H1 (cell line): ENCODE results near the gene ARHGEF3. TPM values are rescaled to one million over a fixed set of nuclear protein-coding genes. Genes with fewer than 3 reads are reported as not detected.

ENCODE experiments used
- CTCF ChIA-PET: fragments of 300-600 bp; sonication (Branson Sonifier 250); formaldehyde crosslinking; loops from one replicate; lab custom pipeline; 2021; ENCODE audit not compliant: partially characterized antibody; lab: Charles Lee
- POLR2A ChIA-PET: fragments of 300-600 bp; sonication (Branson Sonifier 250); formaldehyde crosslinking; loops from one replicate; lab custom pipeline; 2021; ENCODE audit warnings: inconsistent platforms; ENCODE audit not compliant: partially characterized antibody; lab: Charles Lee
- DNase-seq, 2 experiments: peaks; one replicate each; pipeline versions ENCODE4 v3.0.0 to v3.0.0-alpha.2; 2010 to 2022; ENCODE audit warnings: low spot score in 2 of 2, low read depth in 1 of 2, mixed read lengths in 1 of 2
- FAIRE-seq: peaks from 2 replicates; lab custom pipeline; 2011; peaks lifted over from hg19 to GRCh38; lab: Jason Lieb, UNC
- H2AFZ ChIP-seq: 2 replicates; pipeline ENCODE4 v1.8.1; 2012; ENCODE audit warnings: low read length, inconsistent platforms
- H2AK5ac ChIP-seq: 2 replicates; pipeline ENCODE4 v1.6.1; 2013; ENCODE audit warnings: low read depth, low read length
- H2BK120ac ChIP-seq: replicated peaks from 2 replicates; pipeline ENCODE3; 2013; ENCODE audit warnings: low read depth, low read length, inconsistent platforms
- H2BK12ac ChIP-seq: 2 replicates; pipeline ENCODE4 v1.6.1; 2013; ENCODE audit warnings: low read depth, low read length
- H2BK15ac ChIP-seq: 2 replicates; pipeline ENCODE4 v1.6.1; 2013; ENCODE audit warnings: low read length
- H2BK20ac ChIP-seq: 2 replicates; pipeline ENCODE4 v1.6.1; 2013; ENCODE audit warnings: low read length
- H2BK5ac ChIP-seq: 2 replicates; pipeline ENCODE4 v1.6.1; 2013; ENCODE audit warnings: low read depth, low read length
- H3K14ac ChIP-seq: 2 replicates; pipeline ENCODE4 v1.6.1; 2013; ENCODE audit warnings: inconsistent platforms; ENCODE audit not compliant: insufficient read length
- H3K18ac ChIP-seq: 2 replicates; pipeline ENCODE4 v1.6.1; 2013; ENCODE audit warnings: low read length; ENCODE audit errors: extremely low read depth
- H3K23ac ChIP-seq: 2 replicates; pipeline ENCODE4 v1.6.1; 2013; ENCODE audit warnings: inconsistent platforms; ENCODE audit not compliant: insufficient read length
- H3K23me2 ChIP-seq: 2 replicates; pipeline ENCODE4 v1.6.1; 2013; ENCODE audit warnings: low read depth, low read length
- H3K27ac ChIP-seq: 2 replicates; pipeline ENCODE4 v1.6.1; 2011; ENCODE audit warnings: low read depth, low read length, inconsistent platforms
- H3K27me3 ChIP-seq, 4 experiments: replicated peaks in 1 of 4; 1 replicate in 1 of 4; 2 replicates in 3 of 4; pipeline versions ENCODE4 v1.6.1 to v1.8.1; 2011 to 2013; ENCODE audit warnings: low read length in 3 of 4, mild to moderate bottlenecking in 3 of 4, inconsistent platforms in 2 of 4, mixed read lengths in 2 of 4, moderate library complexity in 1 of 4; ENCODE audit not compliant: control insufficient read depth in 3 of 4, insufficient read depth in 3 of 4; ENCODE audit errors: extremely low read depth in 1 of 4
- H3K36me3 ChIP-seq, 4 experiments: 2 replicates each; pipeline versions ENCODE4 v1.6.1 to v1.8.1; 2011 to 2013; ENCODE audit warnings: mild to moderate bottlenecking in 4 of 4, low read length in 3 of 4, moderate library complexity in 2 of 4, control low read depth in 1 of 4, inconsistent platforms in 1 of 4; ENCODE audit not compliant: insufficient read depth in 4 of 4, control insufficient read depth in 2 of 4
- H3K4ac ChIP-seq: replicated peaks from 2 replicates; pipeline ENCODE3; 2013; ENCODE audit warnings: low read length, low read depth, mixed read lengths, inconsistent platforms; ENCODE audit not compliant: insufficient read length
- H3K4me1 ChIP-seq, 4 experiments: replicated peaks in 1 of 4; 1 replicate in 1 of 4; 2 replicates in 3 of 4; pipeline versions ENCODE4 v1.6.1 to v1.8.1; 2011 to 2013; ENCODE audit warnings: low read length in 3 of 4, inconsistent platforms in 2 of 4, mixed read lengths in 1 of 4; ENCODE audit not compliant: insufficient read depth in 4 of 4, control insufficient read depth in 3 of 4
- H3K4me2 ChIP-seq, 2 experiments: 2 replicates each; pipeline versions ENCODE4 v1.6.1 to v1.8.1; 2011 to 2013; ENCODE audit warnings: low read depth in 2 of 2, low read length in 2 of 2, control low read depth in 1 of 2, inconsistent platforms in 1 of 2, mild to moderate bottlenecking in 1 of 2; ENCODE audit not compliant: insufficient read depth in 1 of 2
- H3K4me3 ChIP-seq, 4 experiments: fragments of 200-600, 300-600 bp in 1 of 4; sonication (generic), shearing (Covaris generic), sonication (Bioruptor Twin) in 1 of 4; 2 replicates each; pipeline versions ENCODE4 v1.5.1 to v1.8.1; 2011 to 2016; ENCODE audit warnings: low read length in 4 of 4, low read depth in 3 of 4, control low read depth in 2 of 4, inconsistent platforms in 2 of 4, mild to moderate bottlenecking in 2 of 4, mixed read lengths in 1 of 4, moderate library complexity in 1 of 4; ENCODE audit not compliant: insufficient read depth in 2 of 4; ENCODE audit errors: extremely low read depth in 1 of 4
- H3K56ac ChIP-seq: replicated peaks from 2 replicates; pipeline ENCODE3; 2013; ENCODE audit warnings: low read depth, mild to moderate bottlenecking, mixed read lengths, low read length, inconsistent platforms; ENCODE audit not compliant: insufficient read length
- H3K79me1 ChIP-seq: 2 replicates; pipeline ENCODE4 v1.6.1; 2013; ENCODE audit warnings: low read depth, low read length, control low read depth
- H3K79me2 ChIP-seq, 2 experiments: 2 replicates each; pipeline versions ENCODE4 v1.6.1 to v1.8.1; 2012 to 2013; ENCODE audit warnings: low read length in 2 of 2, mild to moderate bottlenecking in 2 of 2, inconsistent platforms in 1 of 2; ENCODE audit not compliant: insufficient read depth in 2 of 2, control insufficient read depth in 1 of 2
- H3K9ac ChIP-seq, 4 experiments: replicated peaks in 1 of 4; 1 replicate in 1 of 4; 2 replicates in 3 of 4; pipeline versions ENCODE4 v1.6.1 to v1.8.1; 2011 to 2013; ENCODE audit warnings: low read depth in 3 of 4, low read length in 3 of 4, control low read depth in 2 of 4, mild to moderate bottlenecking in 2 of 4, moderate library complexity in 2 of 4, inconsistent platforms in 1 of 4; ENCODE audit errors: extremely low read depth in 1 of 4
- H3K9me3 ChIP-seq, 2 experiments: 2 replicates each; pipeline versions ENCODE4 v1.6.1 to v1.8.1; 2012 to 2013; ENCODE audit warnings: mild to moderate bottlenecking in 2 of 2, moderate library complexity in 2 of 2, control low read depth in 1 of 2, inconsistent platforms in 1 of 2, low read depth in 1 of 2, low read length in 1 of 2, mixed read lengths in 1 of 2; ENCODE audit not compliant: insufficient read depth in 2 of 2
- H4K20me1 ChIP-seq, 2 experiments: replicated peaks in 1 of 2; 2 replicates each; pipeline versions ENCODE3 to v1.8.1; 2011 to 2013; ENCODE audit warnings: inconsistent platforms in 2 of 2, low read length in 2 of 2, mild to moderate bottlenecking in 1 of 2; ENCODE audit not compliant: insufficient read depth in 2 of 2, control insufficient read depth in 1 of 2
- H4K5ac ChIP-seq: 2 replicates; pipeline ENCODE4 v1.6.1; 2013; ENCODE audit warnings: low read length, low read depth, mixed read lengths, inconsistent platforms; ENCODE audit not compliant: insufficient read length
- H4K8ac ChIP-seq: 2 replicates; pipeline ENCODE4 v1.8.0; 2013; ENCODE audit warnings: mild to moderate bottlenecking, moderate library complexity, low read length, inconsistent platforms; ENCODE audit not compliant: insufficient read depth; ENCODE audit errors: extremely low read depth
- H4K91ac ChIP-seq: replicated peaks from 2 replicates; pipeline ENCODE3; 2013; ENCODE audit warnings: low read length, mixed read lengths, inconsistent platforms; ENCODE audit not compliant: insufficient read length
- BCL11A ChIP-seq, 2 experiments: IDR thresholded peaks; one replicate each; pipeline ENCODE4 v1.6.1; 2011; ENCODE audit warnings: low read depth in 2 of 2, low read length in 2 of 2, mild to moderate bottlenecking in 2 of 2
- CTBP2 ChIP-seq: IDR thresholded peaks from 2 replicates; pipeline ENCODE4 v1.7.0; 2011; ENCODE audit warnings: borderline replicate concordance, mild to moderate bottlenecking, moderate library complexity, mixed read lengths, low read length; ENCODE audit not compliant: insufficient read depth, insufficient read length
- EGR1 ChIP-seq: IDR thresholded peaks from 2 replicates; pipeline ENCODE4 v1.6.1; 2011; ENCODE audit warnings: low read depth, low read length, borderline replicate concordance
- HDAC6 ChIP-seq: IDR thresholded peaks from one replicate; pipeline ENCODE4 v1.7.1; 2012; ENCODE audit warnings: low read depth, mild to moderate bottlenecking, inconsistent platforms, low read length, moderate library complexity
- JUND ChIP-seq: IDR thresholded peaks from 2 replicates; pipeline ENCODE4 v1.6.1; 2011; ENCODE audit warnings: mild to moderate bottlenecking, improper control_type of control experiment, low read length
- KDM1A ChIP-seq: fragments of 200-600, 300-600 bp; sonication (generic); IDR thresholded peaks from 2 replicates; pipeline ENCODE4 v1.7.1; 2016; ENCODE audit warnings: mild to moderate bottlenecking, low read length, borderline replicate concordance
- PHF8 ChIP-seq: fragments of 200-600 bp; sonication (generic); conservative IDR thresholded peaks from 2 replicates; pipeline ENCODE4 v1.7.1; 2012; ENCODE audit warnings: low read depth, mild to moderate bottlenecking, inconsistent platforms, low read length, moderate library complexity
- POU5F1 ChIP-seq: IDR thresholded peaks from 2 replicates; pipeline ENCODE4 v1.6.1; 2011; ENCODE audit warnings: low read depth, mild to moderate bottlenecking, low read length, moderate library complexity
- RNF2 ChIP-seq: fragments of 200-900, 300-1000 bp; sonication (generic); IDR thresholded peaks from 2 replicates; pipeline ENCODE4 v1.7.1; 2016; ENCODE audit warnings: borderline replicate concordance, low read depth, mild to moderate bottlenecking, antibody characterized with exemption, low read length; ENCODE audit not compliant: poor library complexity, severe bottlenecking; ENCODE audit errors: missing control alignments
- SAP30 ChIP-seq: fragments of 300-600 bp; sonication (generic); IDR thresholded peaks from 2 replicates; pipeline ENCODE4 v1.7.1; 2012; ENCODE audit warnings: low read length, moderate library complexity, mild to moderate bottlenecking, inconsistent platforms; ENCODE audit not compliant: insufficient read depth, insufficient replicate concordance
- SP2 ChIP-seq: IDR thresholded peaks from 2 replicates; pipeline ENCODE4 v1.6.1; 2012; ENCODE audit warnings: mild to moderate bottlenecking, low read length, inconsistent platforms
- TCF12 ChIP-seq: IDR thresholded peaks from 2 replicates; pipeline ENCODE4 v1.6.1; 2011; ENCODE audit warnings: low read depth, mild to moderate bottlenecking, low read length
- polyA plus RNA-seq, 7 experiments: library from polyadenylated mRNA; depleted of rRNA in 3 of 7; stranded (reverse) in 5 of 7; unstranded in 2 of 7; fragments of >200 nt in 5 of 7; fragments of 200-250 nt in 2 of 7; gene quantifications; 1 replicate in 5 of 7; 2 replicates in 1 of 7; 4 replicates in 1 of 7; pipeline versions ENCODE4 v1.2.1 to v1.2.3, GENCODE V29; 2011 to 2013; ENCODE audit warnings: missing spikeins in 2 of 7, mixed read lengths in 2 of 7
- total RNA-seq: library from RNA; stranded (reverse); fragmentation: NEBNext Ultra II Directional; extraction: Animal tissue kit (Norgen Biotek cat#: 25700); gene quantifications from 2 replicates; pipeline ENCODE4 v1.2.1, GENCODE V29; 2021
- TF ChIP-seq, protein P1 (sequence below): IDR thresholded peaks from 2 replicates; pipeline ENCODE4 v1.6.1; 2011; ENCODE audit warnings: low read length, improper control_type of control experiment
- TF ChIP-seq, protein P2 (sequence below): IDR thresholded peaks from 2 replicates; pipeline ENCODE4 v1.6.1; 2012; ENCODE audit warnings: inconsistent platforms

The ARHGEF3 gene
- total and polyA plus RNA-seq, 2 of the 8 experiments (the other 6 are each of a cell fraction or from before 2014, with no cell fraction given), result 2.8 to 6.0 TPM

DNA sequence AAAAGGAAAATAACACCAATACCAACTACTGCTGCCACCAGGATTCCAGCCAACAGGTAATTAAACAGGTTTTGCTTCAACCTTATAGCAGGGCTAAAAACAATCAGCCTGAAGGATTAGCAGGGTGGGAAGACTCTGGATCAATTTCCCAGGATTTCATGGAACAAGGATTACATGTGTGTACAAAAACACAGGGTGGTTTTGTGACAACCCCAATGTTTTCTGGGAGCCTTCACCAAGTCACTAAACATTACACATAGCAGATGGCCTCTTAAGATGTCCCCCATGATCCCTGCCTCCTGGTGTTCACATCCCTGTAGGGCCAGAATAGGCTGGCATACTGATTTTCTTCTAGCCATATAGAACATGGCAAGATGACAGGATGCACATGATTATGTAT lies 42.8 kb upstream of the ARHGEF3 start:
- no peak overlapping the region for H4K5ac ChIP-seq
- H2BK15ac ChIP-seq, result no peak overlapping the region
- H3K23ac ChIP-seq, result no peak overlapping the region
- H3K23me2 ChIP-seq, result no peaks in the 10 kb centered on the region
- no peak overlapping the region for H2AK5ac ChIP-seq
- FAIRE-seq (no peak), DNase-seq (no peak)
- H3K27ac ChIP-seq, result no peak overlapping the region
- H3K4me1 ChIP-seq, result no peaks in the 10 kb centered on the region
- H2BK5ac ChIP-seq, result no peak overlapping the region
- H3K9me3 ChIP-seq, result no peaks in the 10 kb centered on the region; a peak in 1 of 4 replicates
- H3K36me3 ChIP-seq, result no peaks in the 10 kb centered on the region
- no peak overlapping the region for H3K4ac ChIP-seq
- POLR2A ChIA-PET, result no interaction called here
- H3K56ac ChIP-seq, result no peak overlapping the region
- no peak overlapping the region for H3K4me3 ChIP-seq
- H4K91ac ChIP-seq, result no peak overlapping the region
- no peak overlapping the region for H2BK12ac ChIP-seq
- CTCF ChIA-PET, result interaction anchor here (1.6 kb wide), 1 partner anchor 11 kb away, joined by 3 read pairs; no protein-coding TSS in a partner anchor
- H3K27me3 ChIP-seq, result no peaks in the 10 kb centered on the region
- no peak for TF ChIP-seq HDAC6
- TF ChIP-seq EGR1, result no peak
- no peak for TF ChIP-seq SP2
- no peak for TF ChIP-seq PHF8
- no peak for TF ChIP-seq JUND
- no peak for TF ChIP-seq RNF2
- no peak for TF ChIP-seq POU5F1
- no peak for TF ChIP-seq SAP30
- TF ChIP-seq, protein P1, sequence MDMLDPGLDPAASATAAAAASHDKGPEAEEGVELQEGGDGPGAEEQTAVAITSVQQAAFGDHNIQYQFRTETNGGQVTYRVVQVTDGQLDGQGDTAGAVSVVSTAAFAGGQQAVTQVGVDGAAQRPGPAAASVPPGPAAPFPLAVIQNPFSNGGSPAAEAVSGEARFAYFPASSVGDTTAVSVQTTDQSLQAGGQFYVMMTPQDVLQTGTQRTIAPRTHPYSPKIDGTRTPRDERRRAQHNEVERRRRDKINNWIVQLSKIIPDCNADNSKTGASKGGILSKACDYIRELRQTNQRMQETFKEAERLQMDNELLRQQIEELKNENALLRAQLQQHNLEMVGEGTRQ, result no peak
- TF ChIP-seq, protein P2, sequence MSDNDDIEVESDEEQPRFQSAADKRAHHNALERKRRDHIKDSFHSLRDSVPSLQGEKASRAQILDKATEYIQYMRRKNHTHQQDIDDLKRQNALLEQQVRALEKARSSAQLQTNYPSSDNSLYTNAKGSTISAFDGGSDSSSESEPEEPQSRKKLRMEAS, result no peak
- no peak for TF ChIP-seq KDM1A
- TF ChIP-seq BCL11A (IDR thresholded peaks at IDR 0.05; ENCODE audit: low read depth in 2 of 2, low read length in 2 of 2), result no peak
- TF ChIP-seq CTBP2, result no peak
- no peak for TF ChIP-seq TCF12
- H2AFZ ChIP-seq, result no peak overlapping the region
- H4K20me1 ChIP-seq, result no peaks in the 10 kb centered on the region
- H3K14ac ChIP-seq, result no peak overlapping the region
- no peaks in the 10 kb centered on the region; the same call in 1 of the 2 replicates for H3K79me1 ChIP-seq
- no peak overlapping the region for H3K4me2 ChIP-seq
- no peaks in the 10 kb centered on the region for H3K79me2 ChIP-seq
- no peak overlapping the region for H2BK20ac ChIP-seq
- no peak overlapping the region for H3K9ac ChIP-seq
- no peak overlapping the region for H3K18ac ChIP-seq
- no peak overlapping the region for H2BK120ac ChIP-seq
- no peak overlapping the region for H4K8ac ChIP-seq
